ENCODE data around the gene SLC18A2.

SLC18A2 gene

DNA sequence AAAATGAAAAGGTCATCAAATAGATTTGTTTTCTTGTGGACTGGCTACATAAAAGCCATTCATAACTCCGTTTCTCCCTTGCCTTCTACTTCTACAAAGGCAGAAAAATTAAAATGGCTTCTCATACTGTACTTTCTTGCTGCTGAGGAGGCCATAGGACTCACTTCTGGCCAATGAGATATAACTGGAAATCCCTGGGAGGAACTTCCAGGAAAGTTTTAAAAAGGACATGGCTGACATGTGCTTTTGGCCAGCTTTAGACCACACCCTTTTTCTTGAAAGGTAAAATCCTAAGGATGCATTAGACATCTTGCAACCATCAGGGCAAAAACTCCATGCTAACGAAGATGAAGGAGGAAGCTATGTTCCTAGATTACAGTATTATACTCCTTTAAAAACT, 75.8 kb downstream of the SLC18A2 start:
- CTCF ChIA-PET: interaction anchor here (0.9 to 9.8 kb wide), 4 partner anchors 15 to 99 kb away, joined by 3 to 148 read pairs (median 60); no protein-coding TSS in a partner anchor
- Histone ChIP-seq H3K4me1 (ENCODE audit: control extremely low read depth in 1 of 4, control insufficient read depth in 4 of 4, insufficient read depth in 4 of 4, low read length in 3 of 4) (no peaks in the 10 kb centered on the region), H3K36me3 (ENCODE audit: control insufficient read depth in 4 of 4, insufficient read depth in 4 of 4, low read length in 3 of 4) (peaks cover 18 to 37% (median 30%) of the 10 kb centered on the region in 4 experiments), H3K27me3 (replicated peaks in 2 of 5; ENCODE audit: control insufficient read depth in 4 of 5, insufficient read depth in 5 of 5, low read length in 4 of 5) (no peaks in the 10 kb centered on the region), H3K9me3 (ENCODE audit: control extremely low read depth in 1 of 5, control insufficient read depth in 4 of 5, insufficient read depth in 2 of 5, low read depth in 1 of 5, low read length in 4 of 5) (no peaks in the 10 kb centered on the region), H3K27ac (ENCODE audit: insufficient read depth in 1 of 2, low read depth in 1 of 2, low read length in 2 of 2, poor library complexity in 1 of 2, severe bottlenecking in 2 of 2) (no peak overlapping the region), H3K4me3 (ENCODE audit: control insufficient read depth in 1 of 7, extremely low read depth in 1 of 7, insufficient read depth in 4 of 7, low read depth in 2 of 7, low read length in 6 of 7) (no peak overlapping the region)
- POLR2A ChIA-PET: no interaction called here
- DNase-seq: no peak
- no CpG with 5 or more reads among the region's 2 CpGs for whole genome bisulfite sequencing (ENCODE audit: insufficient coverage)

- H3K27ac ChIP-seq (ENCODE audit: insufficient read depth in 1 of 2, low read depth in 1 of 2, low read length in 2 of 2, poor library complexity in 1 of 2, severe bottlenecking in 2 of 2): no peak overlapping the region
- H3K27me3 ChIP-seq (replicated peaks in 2 of 5; ENCODE audit: control insufficient read depth in 4 of 5, insufficient read depth in 5 of 5, low read length in 4 of 5): no peaks in the 10 kb centered on the region
- ChIA-PET CTCF (interaction anchor here (0.7 to 9.8 kb wide), 29 partner anchors 10 to 161 kb away, joined by 3 to 148 read pairs (median 5); no protein-coding TSS in a partner anchor), POLR2A (interaction anchor here (1.0 to 2.1 kb wide), 2 partner anchors 85 to 102 kb away, joined by 4 to 8 read pairs; no protein-coding TSS in a partner anchor)
- peak; percentile 25 to 45 (median 37) for DNase-seq
- H3K9me3 ChIP-seq (ENCODE audit: control extremely low read depth in 1 of 5, control insufficient read depth in 4 of 5, insufficient read depth in 2 of 5, low read depth in 1 of 5, low read length in 4 of 5): no peaks in the 10 kb centered on the region
- H3K4me1 ChIP-seq (ENCODE audit: control extremely low read depth in 1 of 4, control insufficient read depth in 4 of 4, insufficient read depth in 4 of 4, low read length in 3 of 4): peaks cover 0 to 7% (median 5%) of the 10 kb centered on the region in 4 experiments
- H3K4me3 ChIP-seq (ENCODE audit: control insufficient read depth in 1 of 7, extremely low read depth in 1 of 7, insufficient read depth in 4 of 7, low read depth in 2 of 7, low read length in 6 of 7): no peak overlapping the region
- peaks cover 15 to 21% (median 18%) of the 10 kb centered on the region in 4 experiments for H3K36me3 ChIP-seq (ENCODE audit: control insufficient read depth in 4 of 4, insufficient read depth in 4 of 4, low read length in 3 of 4)
These were observed 78.0 kb downstream of the SLC18A2 start for GRCh38 chr10:117318909-117319308.

- no peaks in the 10 kb centered on the region for H3K27me3 ChIP-seq (replicated peaks in 2 of 5; ENCODE audit: control insufficient read depth in 4 of 5, insufficient read depth in 5 of 5, low read length in 4 of 5)
- WGBS (ENCODE audit: insufficient coverage): no CpG with 5 or more reads among the region's 1 CpG
- CTCF ChIA-PET: interaction anchor here (0.6 to 9.8 kb wide), 32 partner anchors 9 to 416 kb away, joined by 3 to 148 read pairs (median 5); no protein-coding TSS in a partner anchor
- peak; percentile 39 to 68 (median 63) for DNase-seq
- H3K4me1 ChIP-seq (ENCODE audit: control extremely low read depth in 1 of 4, control insufficient read depth in 4 of 4, insufficient read depth in 4 of 4, low read length in 3 of 4): peaks cover 0 to 7% (median 5%) of the 10 kb centered on the region in 4 experiments
- no peak overlapping the region for H3K4me3 ChIP-seq (ENCODE audit: control insufficient read depth in 1 of 7, extremely low read depth in 1 of 7, insufficient read depth in 4 of 7, low read depth in 2 of 7, low read length in 6 of 7)
- no peaks in the 10 kb centered on the region for H3K9me3 ChIP-seq (ENCODE audit: control extremely low read depth in 1 of 5, control insufficient read depth in 4 of 5, insufficient read depth in 2 of 5, low read depth in 1 of 5, low read length in 4 of 5)
- peaks cover 8 to 16% (median 13%) of the 10 kb centered on the region in 4 experiments for H3K36me3 ChIP-seq (ENCODE audit: control insufficient read depth in 4 of 4, insufficient read depth in 4 of 4, low read length in 3 of 4)
- no peak overlapping the region for H3K27ac ChIP-seq (ENCODE audit: insufficient read depth in 1 of 2, low read depth in 1 of 2, low read length in 2 of 2, poor library complexity in 1 of 2, severe bottlenecking in 2 of 2)
- POLR2A ChIA-PET: interaction anchor here (2.1 kb wide), 1 partner anchor 103 kb away, joined by 8 read pairs; no protein-coding TSS in a partner anchor
These were observed 79.2 kb downstream of the SLC18A2 start for GRCh38 chr10:117320050-117320665.

- Histone ChIP-seq H3K4me1 (ENCODE audit: control extremely low read depth in 1 of 4, control insufficient read depth in 4 of 4, insufficient read depth in 4 of 4, low read length in 3 of 4) (peaks cover 0 to 7% (median 5%) of the 10 kb centered on the region in 4 experiments), H3K27me3 (replicated peaks in 2 of 5; ENCODE audit: control insufficient read depth in 4 of 5, insufficient read depth in 5 of 5, low read length in 4 of 5) (no peaks in the 10 kb centered on the region), H3K4me3 (ENCODE audit: control insufficient read depth in 1 of 7, extremely low read depth in 1 of 7, insufficient read depth in 4 of 7, low read depth in 2 of 7, low read length in 6 of 7) (no peak overlapping the region), H3K27ac (ENCODE audit: insufficient read depth in 1 of 2, low read depth in 1 of 2, low read length in 2 of 2, poor library complexity in 1 of 2, severe bottlenecking in 2 of 2) (no peak overlapping the region), H3K36me3 (ENCODE audit: control insufficient read depth in 4 of 4, insufficient read depth in 4 of 4, low read length in 3 of 4) (peaks cover 8 to 23% (median 13%) of the 10 kb centered on the region in 4 experiments), H3K9me3 (ENCODE audit: control extremely low read depth in 1 of 5, control insufficient read depth in 4 of 5, insufficient read depth in 2 of 5, low read depth in 1 of 5, low read length in 4 of 5) (no peaks in the 10 kb centered on the region)
- CTCF ChIA-PET: interaction anchor here (0.8 to 2.8 kb wide), 20 partner anchors 8 to 106 kb away, joined by 3 to 19 read pairs (median 4); no protein-coding TSS in a partner anchor
- POLR2A ChIA-PET: no interaction called here
- DNase-seq: peak; percentile 35 to 77 (median 67)
- 24% methylated on average over 3 of the region's 4 CpGs for WGBS (ENCODE audit: insufficient coverage)
These were observed 81.3 kb downstream of the SLC18A2 start for GRCh38 chr10:117322260-117322659.

- CTCF ChIA-PET: interaction anchor here (0.6 to 2.8 kb wide), 5 partner anchors 15 to 107 kb away, joined by 3 to 6 read pairs (median 4); no protein-coding TSS in a partner anchor
- no peaks in the 10 kb centered on the region for H3K27me3 ChIP-seq (replicated peaks in 2 of 5; ENCODE audit: control insufficient read depth in 4 of 5, insufficient read depth in 5 of 5, low read length in 4 of 5)
- no peak for DNase-seq
- H3K36me3 ChIP-seq (ENCODE audit: control insufficient read depth in 4 of 4, insufficient read depth in 4 of 4, low read length in 3 of 4): peaks cover 4 to 14% (median 9%) of the 10 kb centered on the region in 4 experiments
- 100% methylated on average over 1 of the region's 2 CpGs for WGBS (ENCODE audit: insufficient coverage)
- POLR2A ChIA-PET: no interaction called here
- H3K4me3 ChIP-seq (ENCODE audit: control insufficient read depth in 1 of 7, extremely low read depth in 1 of 7, insufficient read depth in 4 of 7, low read depth in 2 of 7, low read length in 6 of 7): no peak overlapping the region
- H3K4me1 ChIP-seq (ENCODE audit: control extremely low read depth in 1 of 4, control insufficient read depth in 4 of 4, insufficient read depth in 4 of 4, low read length in 3 of 4): peaks cover 0 to 7% (median 5%) of the 10 kb centered on the region in 4 experiments
- no peak overlapping the region for H3K27ac ChIP-seq (ENCODE audit: insufficient read depth in 1 of 2, low read depth in 1 of 2, low read length in 2 of 2, poor library complexity in 1 of 2, severe bottlenecking in 2 of 2)
- no peaks in the 10 kb centered on the region for H3K9me3 ChIP-seq (ENCODE audit: control extremely low read depth in 1 of 5, control insufficient read depth in 4 of 5, insufficient read depth in 2 of 5, low read depth in 1 of 5, low read length in 4 of 5)
These were observed 83.5 kb downstream of the SLC18A2 start for GRCh38 chr10:117324367-117324766.

- CTCF ChIA-PET: interaction anchor here (1.0 to 2.5 kb wide), 6 partner anchors 9 to 101 kb away, joined by 3 to 9 read pairs (median 4); no protein-coding TSS in a partner anchor
These were observed 86.3 kb downstream of the SLC18A2 start for GRCh38 chr10:117327262-117327661.

More at GRCh38 chr10:117327262-117327661, 86.3 kb downstream of the SLC18A2 start:
- no peak for DNase-seq
- Histone ChIP-seq H3K4me1 (ENCODE audit: control extremely low read depth in 1 of 4, control insufficient read depth in 4 of 4, insufficient read depth in 4 of 4, low read length in 3 of 4) (peaks cover 0 to 7% (median 5%) of the 10 kb centered on the region in 4 experiments), H3K9me3 (ENCODE audit: control extremely low read depth in 1 of 5, control insufficient read depth in 4 of 5, insufficient read depth in 2 of 5, low read depth in 1 of 5, low read length in 4 of 5) (no peaks in the 10 kb centered on the region), H3K27me3 (replicated peaks in 2 of 5; ENCODE audit: control insufficient read depth in 4 of 5, insufficient read depth in 5 of 5, low read length in 4 of 5) (no peaks in the 10 kb centered on the region), H3K36me3 (ENCODE audit: control insufficient read depth in 4 of 4, insufficient read depth in 4 of 4, low read length in 3 of 4) (peaks cover 7 to 18% (median 13%) of the 10 kb centered on the region in 4 experiments), H3K4me3 (ENCODE audit: control insufficient read depth in 1 of 7, extremely low read depth in 1 of 7, insufficient read depth in 4 of 7, low read depth in 2 of 7, low read length in 6 of 7) (no peak overlapping the region), H3K27ac (ENCODE audit: insufficient read depth in 1 of 2, low read depth in 1 of 2, low read length in 2 of 2, poor library complexity in 1 of 2, severe bottlenecking in 2 of 2) (no peak overlapping the region)
- POLR2A ChIA-PET: no interaction called here

Measured in common myeloid progenitor, CD34-positive (primary cell).